Vagina (tissue), 2 donors: ENCODE results near the gene TPTE.
"Not testable (repeated sequence)": the region's sequence is repeated elsewhere in the genome, so short reads cannot be mapped to it uniquely, and the experiment has no call there.

Experiments used
- POLR2A ChIP-seq, 2 donors: fragments of 450-650 bp; IDR thresholded peaks; one replicate each; pipeline ENCODE4 v1.6.1; 2017; ENCODE audit warnings: antibody characterized with exemption in 2 of 2, mild to moderate bottlenecking in 2 of 2, moderate library complexity in 2 of 2
- POLR2AphosphoS5 ChIP-seq, 2 donors: sonication (generic); formaldehyde crosslinking; IDR thresholded peaks; one replicate each; pipeline ENCODE4 v1.9.0; 2017; ENCODE audit warnings: antibody characterized with exemption in 2 of 2, mild to moderate bottlenecking in 2 of 2, low read depth in 1 of 2; ENCODE audit not compliant: insufficient read depth in 1 of 2
- TF ChIP-seq, protein P1 (sequence below), 3 experiments: fragments of 450-650 bp in 2 of 3; fragments of 200-600 bp in 1 of 3; sonication (generic) in 1 of 3; IDR thresholded peaks; one replicate each; pipeline ENCODE4 v1.5.1; 2017 to 2019; ENCODE audit warnings: antibody characterized with exemption in 3 of 3, mild to moderate bottlenecking in 2 of 3, moderate library complexity in 2 of 3

DNA sequence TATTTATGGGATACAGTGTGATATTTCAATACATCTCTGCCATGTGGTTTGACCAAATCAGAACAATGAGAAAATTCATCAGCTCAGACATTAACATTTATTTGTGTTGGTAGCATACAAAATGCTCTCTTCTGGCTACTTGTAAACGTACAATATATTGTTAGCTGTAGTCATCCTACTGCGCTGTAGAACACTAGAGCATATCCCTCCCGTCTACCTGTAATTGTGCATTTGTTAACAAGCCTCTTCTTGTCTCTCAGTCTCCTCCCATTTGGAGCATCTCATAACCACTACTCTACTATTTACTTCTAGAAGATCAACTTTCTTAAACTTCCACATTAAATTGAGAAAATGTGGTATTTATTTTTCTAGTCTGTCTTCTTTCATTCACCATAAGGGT lies 107.9 kb downstream of the TPTE start:
- TF ChIP-seq, protein P1, sequence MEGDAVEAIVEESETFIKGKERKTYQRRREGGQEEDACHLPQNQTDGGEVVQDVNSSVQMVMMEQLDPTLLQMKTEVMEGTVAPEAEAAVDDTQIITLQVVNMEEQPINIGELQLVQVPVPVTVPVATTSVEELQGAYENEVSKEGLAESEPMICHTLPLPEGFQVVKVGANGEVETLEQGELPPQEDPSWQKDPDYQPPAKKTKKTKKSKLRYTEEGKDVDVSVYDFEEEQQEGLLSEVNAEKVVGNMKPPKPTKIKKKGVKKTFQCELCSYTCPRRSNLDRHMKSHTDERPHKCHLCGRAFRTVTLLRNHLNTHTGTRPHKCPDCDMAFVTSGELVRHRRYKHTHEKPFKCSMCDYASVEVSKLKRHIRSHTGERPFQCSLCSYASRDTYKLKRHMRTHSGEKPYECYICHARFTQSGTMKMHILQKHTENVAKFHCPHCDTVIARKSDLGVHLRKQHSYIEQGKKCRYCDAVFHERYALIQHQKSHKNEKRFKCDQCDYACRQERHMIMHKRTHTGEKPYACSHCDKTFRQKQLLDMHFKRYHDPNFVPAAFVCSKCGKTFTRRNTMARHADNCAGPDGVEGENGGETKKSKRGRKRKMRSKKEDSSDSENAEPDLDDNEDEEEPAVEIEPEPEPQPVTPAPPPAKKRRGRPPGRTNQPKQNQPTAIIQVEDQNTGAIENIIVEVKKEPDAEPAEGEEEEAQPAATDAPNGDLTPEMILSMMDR (IDR thresholded peaks at IDR 0.05), result not testable (repeated sequence)
- TF ChIP-seq POLR2A (IDR thresholded peaks at IDR 0.05); POLR2AphosphoS5 (IDR thresholded peaks at IDR 0.05; ENCODE audit: insufficient read depth in 1 of 2, low read depth in 1 of 2): not testable (repeated sequence)
